Panc1 (cell line): ENCODE results near the gene SRC. TPM values are rescaled to one million over a fixed set of nuclear protein-coding genes. Genes with fewer than 3 reads are reported as not detected.

ENCODE experiments used
- ATAC-seq: fragments of 200-7000 bp; cut with Tn5 transposase; 2 replicates; pipeline ENCODE4 v1.9.1; 2020; ENCODE audit warnings: mild to moderate bottlenecking, moderate library complexity
- BruUV-seq: library from RNA; stranded (reverse); fragments of 400-500 nt; replicated peaks from 2 replicates; lab custom pipeline; 2021; lab: Mats Ljungman, UMichigan
- CTCF ChIA-PET: fragments of 300-600 bp; sonication (Branson Sonifier 250); formaldehyde crosslinking; loops from one replicate; lab custom pipeline; 2022; ENCODE audit warnings: antibody characterized with exemption; lab: Charles Lee
- POLR2A ChIA-PET: fragments of 300-600 bp; sonication (Branson Sonifier 250); formaldehyde crosslinking; loops from one replicate; lab custom pipeline; 2022; ENCODE audit warnings: antibody characterized with exemption; lab: Charles Lee
- DNase-seq: peaks from one replicate; pipeline ENCODE4 v3.0.0-alpha.2; 2010; ENCODE audit warnings: low read depth, low spot score
- H3K27ac ChIP-seq: 2 replicates; pipeline ENCODE4 v1.5.1; 2011; ENCODE audit warnings: mild to moderate bottlenecking, low read length, inconsistent platforms
- H3K27me3 ChIP-seq: fragments of 200-500 bp; sonication (Bioruptor generic); 2 replicates; pipeline ENCODE4 v1.6.0; 2014; ENCODE audit warnings: low read length, inconsistent platforms; ENCODE audit not compliant: control insufficient read depth, insufficient read depth
- H3K36me3 ChIP-seq: fragments of 200-500 bp; sonication (Bioruptor generic); 2 replicates; pipeline ENCODE4 v1.5.1; 2014; ENCODE audit warnings: inconsistent platforms, mild to moderate bottlenecking, low read length, moderate library complexity; ENCODE audit not compliant: control insufficient read depth, insufficient read depth
- H3K4me1 ChIP-seq: 2 replicates; pipeline ENCODE4 v1.5.1; 2011; ENCODE audit warnings: inconsistent platforms, mild to moderate bottlenecking, low read length, moderate library complexity; ENCODE audit not compliant: control insufficient read depth, insufficient read depth
- H3K4me3 ChIP-seq, 2 experiments: 2 replicates each; pipeline ENCODE4 v1.5.1; 2011 to 2012; ENCODE audit warnings: low read depth in 2 of 2, low read length in 2 of 2, mild to moderate bottlenecking in 2 of 2, inconsistent platforms in 1 of 2, moderate library complexity in 1 of 2
- H3K9me3 ChIP-seq: fragments of 200-500 bp; sonication (Bioruptor generic); 2 replicates; pipeline ENCODE4 v1.5.1; 2014; ENCODE audit warnings: low read depth, mild to moderate bottlenecking, inconsistent platforms, low read length, moderate library complexity; ENCODE audit not compliant: control insufficient read depth, insufficient read depth
- POLR2AphosphoS5 ChIP-seq: IDR thresholded peaks from 2 replicates; pipeline ENCODE4 v1.6.1; 2012; ENCODE audit warnings: mild to moderate bottlenecking, low read depth, low read length, moderate library complexity
- SIN3A ChIP-seq: IDR thresholded peaks from 2 replicates; pipeline ENCODE4 v1.6.1; 2012; ENCODE audit warnings: low read depth, mild to moderate bottlenecking, low read length, moderate library complexity, borderline replicate concordance; ENCODE audit not compliant: insufficient read depth
- TCF7L2 ChIP-seq: IDR thresholded peaks from 2 replicates; pipeline ENCODE4 v1.6.1; 2011; ENCODE audit warnings: mild to moderate bottlenecking, low read depth, low read length, inconsistent platforms
- in situ Hi-C: cut with HindIII; loops from 2 replicates; pipeline ENCODE4 v1.10.0; 2016; ENCODE audit warnings: low sequenced_read_pairs, low pct_unique_long_range_greater_than_20kb
- intact Hi-C: fragments of 100-400 bp; cut with micrococcal nuclease; formaldehyde crosslinking; loops from one replicate; pipeline ENCODE4 v1.10.0; 2022; ENCODE audit not compliant: unreplicated experiment
- total RNA-seq: library from RNA; stranded (reverse); gene quantifications from one replicate; pipeline ENCODE4 v1.2.1, GENCODE V29; 2021; ENCODE audit not compliant: unreplicated experiment
- TF ChIP-seq, protein P1 (sequence below), 2 experiments: IDR thresholded peaks; 2 replicates each; pipeline ENCODE4 v1.6.1; 2011 to 2012; ENCODE audit warnings: low read depth in 2 of 2, control low read depth in 1 of 2, low read length in 1 of 2, mild to moderate bottlenecking in 1 of 2, moderate library complexity in 1 of 2; ENCODE audit not compliant: insufficient read depth in 1 of 2
- TF ChIP-seq, protein P2 (sequence below): fragments of 450-650 bp; IDR thresholded peaks from 2 replicates; pipeline ENCODE4 v1.5.1; 2017; ENCODE audit warnings: mild to moderate bottlenecking

Gene SRC
- total RNA-seq, 1 experiment from 2014 or later, result 24.9 TPM

DNA sequence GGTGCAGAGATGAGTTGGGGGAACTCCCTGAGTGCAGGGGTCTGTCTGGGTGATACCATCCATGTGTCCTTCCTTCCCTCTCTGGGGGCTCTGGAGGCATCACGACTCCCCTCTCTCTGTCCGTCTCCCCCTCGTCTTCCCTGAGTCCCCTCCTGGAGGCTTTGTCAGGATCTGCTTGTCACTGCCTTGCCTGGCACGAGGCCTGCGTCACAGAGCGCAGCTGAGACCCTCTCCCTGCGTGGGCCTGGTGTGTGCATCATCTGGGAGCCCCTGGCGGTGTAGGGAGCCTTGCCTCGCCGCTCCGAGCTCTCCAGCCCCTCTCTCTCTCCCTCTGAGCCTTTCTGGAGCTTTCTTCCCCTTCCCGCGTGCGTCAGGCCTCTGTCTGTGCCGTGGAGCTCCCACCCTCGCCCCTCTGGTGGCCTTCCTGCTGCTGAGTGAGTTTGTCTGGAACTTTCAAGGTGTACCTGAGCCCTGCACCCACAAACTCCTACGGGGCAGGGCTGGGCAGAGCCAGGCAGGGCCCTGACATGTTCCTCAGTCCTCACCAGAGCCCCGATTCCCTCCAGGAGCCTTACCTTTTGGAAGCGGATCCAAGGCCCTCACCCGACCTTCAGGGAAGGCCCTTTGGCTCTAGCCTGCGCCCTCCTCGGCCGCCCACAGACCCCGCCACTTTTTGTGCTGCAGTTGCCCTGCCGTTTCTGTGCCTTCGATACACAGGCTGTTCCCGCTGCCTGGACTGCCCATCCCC, 70.3 kb downstream of the SRC start:
- DNase-seq, result no peak
- in situ Hi-C loops, result no loop called here
- TF ChIP-seq, protein P1, sequence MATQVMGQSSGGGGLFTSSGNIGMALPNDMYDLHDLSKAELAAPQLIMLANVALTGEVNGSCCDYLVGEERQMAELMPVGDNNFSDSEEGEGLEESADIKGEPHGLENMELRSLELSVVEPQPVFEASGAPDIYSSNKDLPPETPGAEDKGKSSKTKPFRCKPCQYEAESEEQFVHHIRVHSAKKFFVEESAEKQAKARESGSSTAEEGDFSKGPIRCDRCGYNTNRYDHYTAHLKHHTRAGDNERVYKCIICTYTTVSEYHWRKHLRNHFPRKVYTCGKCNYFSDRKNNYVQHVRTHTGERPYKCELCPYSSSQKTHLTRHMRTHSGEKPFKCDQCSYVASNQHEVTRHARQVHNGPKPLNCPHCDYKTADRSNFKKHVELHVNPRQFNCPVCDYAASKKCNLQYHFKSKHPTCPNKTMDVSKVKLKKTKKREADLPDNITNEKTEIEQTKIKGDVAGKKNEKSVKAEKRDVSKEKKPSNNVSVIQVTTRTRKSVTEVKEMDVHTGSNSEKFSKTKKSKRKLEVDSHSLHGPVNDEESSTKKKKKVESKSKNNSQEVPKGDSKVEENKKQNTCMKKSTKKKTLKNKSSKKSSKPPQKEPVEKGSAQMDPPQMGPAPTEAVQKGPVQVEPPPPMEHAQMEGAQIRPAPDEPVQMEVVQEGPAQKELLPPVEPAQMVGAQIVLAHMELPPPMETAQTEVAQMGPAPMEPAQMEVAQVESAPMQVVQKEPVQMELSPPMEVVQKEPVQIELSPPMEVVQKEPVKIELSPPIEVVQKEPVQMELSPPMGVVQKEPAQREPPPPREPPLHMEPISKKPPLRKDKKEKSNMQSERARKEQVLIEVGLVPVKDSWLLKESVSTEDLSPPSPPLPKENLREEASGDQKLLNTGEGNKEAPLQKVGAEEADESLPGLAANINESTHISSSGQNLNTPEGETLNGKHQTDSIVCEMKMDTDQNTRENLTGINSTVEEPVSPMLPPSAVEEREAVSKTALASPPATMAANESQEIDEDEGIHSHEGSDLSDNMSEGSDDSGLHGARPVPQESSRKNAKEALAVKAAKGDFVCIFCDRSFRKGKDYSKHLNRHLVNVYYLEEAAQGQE (IDR thresholded peaks at IDR 0.05; ENCODE audit: insufficient read depth in 1 of 2, low read depth in 2 of 2, low read length in 1 of 2), result no peak
- TF ChIP-seq POLR2AphosphoS5, result no peak
- TF ChIP-seq SIN3A, result no peak
- TF ChIP-seq, protein P2, sequence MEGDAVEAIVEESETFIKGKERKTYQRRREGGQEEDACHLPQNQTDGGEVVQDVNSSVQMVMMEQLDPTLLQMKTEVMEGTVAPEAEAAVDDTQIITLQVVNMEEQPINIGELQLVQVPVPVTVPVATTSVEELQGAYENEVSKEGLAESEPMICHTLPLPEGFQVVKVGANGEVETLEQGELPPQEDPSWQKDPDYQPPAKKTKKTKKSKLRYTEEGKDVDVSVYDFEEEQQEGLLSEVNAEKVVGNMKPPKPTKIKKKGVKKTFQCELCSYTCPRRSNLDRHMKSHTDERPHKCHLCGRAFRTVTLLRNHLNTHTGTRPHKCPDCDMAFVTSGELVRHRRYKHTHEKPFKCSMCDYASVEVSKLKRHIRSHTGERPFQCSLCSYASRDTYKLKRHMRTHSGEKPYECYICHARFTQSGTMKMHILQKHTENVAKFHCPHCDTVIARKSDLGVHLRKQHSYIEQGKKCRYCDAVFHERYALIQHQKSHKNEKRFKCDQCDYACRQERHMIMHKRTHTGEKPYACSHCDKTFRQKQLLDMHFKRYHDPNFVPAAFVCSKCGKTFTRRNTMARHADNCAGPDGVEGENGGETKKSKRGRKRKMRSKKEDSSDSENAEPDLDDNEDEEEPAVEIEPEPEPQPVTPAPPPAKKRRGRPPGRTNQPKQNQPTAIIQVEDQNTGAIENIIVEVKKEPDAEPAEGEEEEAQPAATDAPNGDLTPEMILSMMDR, result no peak
- no peak for TF ChIP-seq TCF7L2
- ChIA-PET POLR2A (no interaction called here), CTCF (no interaction called here)
- intact Hi-C loops, result no loop called here
- H3K4me1 ChIP-seq, result peaks cover 3% of the 10 kb centered on the region; the same call in 1 of the 2 replicates
- no peak for ATAC-seq
- no peak overlapping the region for H3K27ac ChIP-seq
- no peaks in the 10 kb centered on the region for H3K9me3 ChIP-seq
- peaks cover 3% of the 10 kb centered on the region; the same call in 1 of the 2 replicates for H3K27me3 ChIP-seq
- H3K4me3 ChIP-seq, result no peak overlapping the region
- BruUV-seq, result no TSS peak
- H3K36me3 ChIP-seq, result no peaks in the 10 kb centered on the region

DNA sequence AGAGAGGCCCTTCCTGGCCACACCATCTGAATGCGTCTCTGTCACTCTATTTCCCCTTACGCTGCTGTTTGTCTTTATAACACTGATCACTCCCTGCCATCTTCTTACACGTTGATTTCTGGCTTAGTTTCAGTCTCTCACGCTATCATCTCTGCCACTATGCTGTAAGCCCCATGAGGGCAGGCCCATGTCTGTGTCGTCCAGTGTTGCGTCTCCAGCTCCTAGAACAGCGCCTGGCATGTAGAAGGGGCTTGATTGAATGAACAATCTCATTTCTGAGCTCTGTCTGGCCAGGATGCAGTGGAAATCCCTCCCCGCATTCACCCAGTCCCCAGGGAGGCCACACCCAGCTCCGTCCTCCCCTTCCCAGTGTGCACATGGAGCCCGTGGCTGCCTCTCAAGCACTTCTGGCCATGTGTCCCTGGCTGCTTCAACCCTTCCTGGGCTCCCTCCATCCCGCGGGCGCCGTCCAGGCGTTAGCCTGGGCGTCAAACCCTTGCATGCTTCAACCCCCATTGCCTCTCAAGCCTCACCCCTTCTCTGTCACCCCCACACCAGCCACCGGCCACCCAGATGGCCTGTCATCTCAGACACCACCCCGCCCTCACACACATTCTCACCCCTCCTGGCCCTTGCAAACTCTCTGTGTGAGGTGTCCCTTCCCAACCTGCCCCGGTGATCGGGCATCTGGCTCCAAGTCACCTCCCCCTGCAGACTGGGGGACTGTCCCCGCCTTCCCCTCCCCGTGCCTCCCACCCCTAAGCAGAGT, 71.1 kb downstream of the SRC start:
- Histone ChIP-seq H3K27ac (no peak overlapping the region), H3K27me3 (peaks cover 3% of the 10 kb centered on the region), H3K4me1 (no peaks in the 10 kb centered on the region), H3K9me3 (no peaks in the 10 kb centered on the region), H3K36me3 (no peaks in the 10 kb centered on the region), H3K4me3 (no peak overlapping the region)
- in situ Hi-C loops (no loop called here), intact Hi-C loops (no loop called here)
- BruUV-seq, result no TSS peak
- ChIA-PET POLR2A (no interaction called here), CTCF (no interaction called here)
- TF ChIP-seq SIN3A (no peak), POLR2AphosphoS5 (no peak), TCF7L2 (no peak)
- TF ChIP-seq, protein P1 (IDR thresholded peaks at IDR 0.05; ENCODE audit: insufficient read depth in 1 of 2, low read depth in 2 of 2, low read length in 1 of 2), result no peak
- TF ChIP-seq, protein P2, result no peak
- DNase-seq, result no peak
- no peak for ATAC-seq
